Right lobe of liver (tissue), 4 donors: Measurements from ENCODE around the gene TMPRSS7.

Experiments used
- CTCF ChIP-seq, 4 donors: fragments of 200-600 bp in 3 of 4; fragments of 450-650 bp in 1 of 4; IDR thresholded peaks; one replicate each; pipeline versions ENCODE4 v1.5.1 to v1.8.0; 2016 to 2022; ENCODE audit warnings: antibody characterized with exemption in 4 of 4, mild to moderate bottlenecking in 2 of 4
- POLR2A ChIP-seq: fragments of 450-650 bp; IDR thresholded peaks from one replicate; pipeline ENCODE4 v1.6.1; 2017; ENCODE audit warnings: antibody characterized with exemption, mild to moderate bottlenecking
- donor health status: DM: no; HTN: no; CAD: no.
- donor health status: DM: no; HTN: no; CAD: no.
- donor health status: DM: no; HTN: yes; CAD: no.

- TF ChIP-seq CTCF (IDR thresholded peaks at IDR 0.05), result no peak
- TF ChIP-seq POLR2A, result no peak
Observed at GRCh38 chr3:112035241-112035640, 705 bp downstream of the TMPRSS7 start.
